GM12878 (cell line): ENCODE data around the gene C6orf62. TPM values are rescaled to one million over a fixed set of nuclear protein-coding genes. Genes with fewer than 3 reads are reported as not detected.

Experiments
- ATAC-seq: fragments of 200-7000 bp; cut with Tn5 transposase; 3 replicates; pipeline ENCODE4 v1.9.1; 2020; ENCODE audit warnings: mild to moderate bottlenecking, moderate library complexity
- BruUV-seq: library from RNA; stranded (reverse); fragments of 400-500 nt; replicated peaks from 2 replicates; lab custom pipeline; 2021; lab: Mats Ljungman, UMichigan
- CTCF ChIA-PET: fragments of 300-600 bp; sonication (Branson Sonifier 250); formaldehyde crosslinking; extraction: SDS; loops from one replicate; lab custom pipeline; 2021; ENCODE audit warnings: inconsistent platforms; lab: Yijun Ruan, JAX
- POLR2A ChIA-PET: fragments of 350-600 bp; formaldehyde crosslinking; extraction: SDS; loops from one replicate; lab custom pipeline; 2021; ENCODE audit warnings: inconsistent platforms; lab: Charles Lee
- RAD21 ChIA-PET: fragments of 300-600 bp; sonication (Branson Sonifier 250); formaldehyde crosslinking; loops from one replicate; lab custom pipeline; 2023; ENCODE audit warnings: antibody characterized with exemption; ENCODE audit not compliant: unreplicated experiment; lab: Charles Lee
- SMC1A ChIA-PET: fragments of 300-600 bp; sonication (Branson Sonifier 250); formaldehyde crosslinking; loops from one replicate; lab custom pipeline; 2023; ENCODE audit not compliant: unreplicated experiment, uncharacterized antibody; lab: Charles Lee
- DNase-seq: peaks from one replicate; pipeline ENCODE4 v3.0.0-alpha.2; 2011; ENCODE audit warnings: low read depth, low spot score
- FAIRE-seq: peaks from 3 replicates; lab custom pipeline; 2011; peaks lifted over from hg19 to GRCh38; lab: Jason Lieb, UNC
- H2AFZ ChIP-seq: 2 replicates; pipeline ENCODE4 v1.6.0; 2011; ENCODE audit warnings: low read depth, low read length, control low read depth; ENCODE audit not compliant: control insufficient read depth
- H3K27ac ChIP-seq: 2 replicates; pipeline ENCODE4 v1.5.1; 2011; ENCODE audit warnings: control low read depth; ENCODE audit not compliant: control insufficient read depth, insufficient read depth
- H3K27me3 ChIP-seq, 2 experiments: replicated peaks in 1 of 2; 2 replicates each; pipeline versions ENCODE4 v1.6.0 to v1.6.1; 2011; ENCODE audit warnings: low read length in 1 of 2; ENCODE audit not compliant: control insufficient read depth in 2 of 2, insufficient read depth in 2 of 2
- H3K36me3 ChIP-seq, 2 experiments: 2 replicates each; pipeline ENCODE4 v1.5.1; 2011; ENCODE audit warnings: low read length in 1 of 2; ENCODE audit not compliant: control insufficient read depth in 2 of 2, insufficient read depth in 2 of 2
- H3K4me1 ChIP-seq: 2 replicates; pipeline ENCODE4 v1.6.1; 2011; ENCODE audit warnings: mild to moderate bottlenecking, low read length, moderate library complexity, mixed read lengths; ENCODE audit not compliant: control insufficient read depth, insufficient read depth
- H3K4me2 ChIP-seq: 2 replicates; pipeline ENCODE4 v1.6.0; 2011; ENCODE audit warnings: control low read depth; ENCODE audit not compliant: control insufficient read depth, insufficient read depth
- H3K4me3 ChIP-seq: fragments of 200-600 bp; sonication (generic); 2 replicates; pipeline ENCODE4 v1.5.1; 2016
- H3K79me2 ChIP-seq: 2 replicates; pipeline ENCODE4 v1.6.0; 2011; ENCODE audit warnings: low read length; ENCODE audit not compliant: control insufficient read depth, insufficient read depth
- H3K9ac ChIP-seq: 2 replicates; pipeline ENCODE4 v1.8.0; 2011; ENCODE audit warnings: low read length, control low read depth, mixed read lengths; ENCODE audit not compliant: control insufficient read depth, insufficient read depth
- H3K9me3 ChIP-seq: replicated peaks from 3 replicates; pipeline ENCODE4 v1.5.1; 2011; ENCODE audit warnings: mild to moderate bottlenecking, low read length; ENCODE audit not compliant: control insufficient read depth, insufficient read depth
- H4K20me1 ChIP-seq: 2 replicates; pipeline ENCODE4 v1.6.0; 2011; ENCODE audit not compliant: control insufficient read depth, insufficient read depth
- BMI1 ChIP-seq: fragments of 450-650 bp; IDR thresholded peaks from 2 replicates; pipeline ENCODE4 v1.6.1; 2016; ENCODE audit warnings: mild to moderate bottlenecking, moderate library complexity, borderline replicate concordance
- CBX5 ChIP-seq: sonication (generic); IDR thresholded peaks from 2 replicates; pipeline ENCODE4 v1.6.1; 2016; ENCODE audit warnings: low read depth, moderate library complexity, mild to moderate bottlenecking, inconsistent platforms
- CEBPB ChIP-seq, 2 experiments: fragments of 150-350 bp in 1 of 2; IDR thresholded peaks; 2 replicates each; pipeline ENCODE4 v1.6.1; 2012 to 2014; ENCODE audit warnings: low read depth in 2 of 2, low read length in 2 of 2, borderline replicate concordance in 1 of 2, inconsistent platforms in 1 of 2
- CREB1 ChIP-seq: IDR thresholded peaks from 2 replicates; pipeline ENCODE4 v1.6.1; 2012; ENCODE audit warnings: low read depth, mild to moderate bottlenecking, inconsistent platforms
- FOXM1 ChIP-seq: IDR thresholded peaks from 2 replicates; pipeline ENCODE4 v1.6.1; 2012; ENCODE audit warnings: low read depth, mild to moderate bottlenecking, inconsistent platforms, low read length, moderate library complexity
- HDAC6 ChIP-seq: fragments of 200-600 bp; sonication (generic); IDR thresholded peaks from one replicate; pipeline ENCODE4 v1.8.0; 2017; ENCODE audit warnings: antibody characterized with exemption; ENCODE audit not compliant: unreplicated experiment
- JUNB ChIP-seq: IDR thresholded peaks from 2 replicates; pipeline ENCODE4 v1.6.1; 2016; ENCODE audit warnings: antibody characterized with exemption, mild to moderate bottlenecking
- JUND ChIP-seq: IDR thresholded peaks from 2 replicates; pipeline ENCODE4 v1.6.1; 2012; ENCODE audit warnings: low read depth, mild to moderate bottlenecking, low read length, improper control_type of control experiment, moderate library complexity
- MTA2 ChIP-seq: fragments of 450-650 bp; IDR thresholded peaks from 2 replicates; pipeline ENCODE4 v1.6.1; 2016; ENCODE audit warnings: low read depth, mild to moderate bottlenecking, moderate library complexity
- MYB ChIP-seq: fragments of 150-350 bp; IDR thresholded peaks from 2 replicates; pipeline ENCODE4 v1.6.1; 2014; ENCODE audit warnings: mild to moderate bottlenecking, low read depth, low read length, borderline replicate concordance
- MYC ChIP-seq: IDR thresholded peaks from 2 replicates; pipeline ENCODE4 v1.6.1; 2011; ENCODE audit warnings: mild to moderate bottlenecking, low read length, moderate library complexity, inconsistent platforms; ENCODE audit not compliant: insufficient read depth, insufficient replicate concordance, insufficient read length, severe bottlenecking
- NFYA ChIP-seq: IDR thresholded peaks from 2 replicates; pipeline ENCODE4 v1.6.1; 2011; ENCODE audit warnings: low read depth, mild to moderate bottlenecking, low read length, improper control_type of control experiment, borderline replicate concordance
- SIN3A ChIP-seq: IDR thresholded peaks from 2 replicates; pipeline ENCODE4 v1.6.1; 2012; ENCODE audit warnings: low read depth, low read length, improper control_type of control experiment
- SMAD5 ChIP-seq: IDR thresholded peaks from 2 replicates; pipeline ENCODE4 v1.6.1; 2016; ENCODE audit warnings: antibody characterized with exemption, low read depth
- SPI1 ChIP-seq: IDR thresholded peaks from 2 replicates; pipeline ENCODE4 v1.6.1; 2011; ENCODE audit warnings: low read depth, mild to moderate bottlenecking, low read length, moderate library complexity, borderline replicate concordance; ENCODE audit not compliant: insufficient read depth
- STAT3 ChIP-seq: IDR thresholded peaks from 2 replicates; pipeline ENCODE4 v1.6.1; 2011; ENCODE audit warnings: low read depth, low read length, improper control_type of control experiment
- ZNF24 ChIP-seq: fragments of 450-650 bp; IDR thresholded peaks from 2 replicates; pipeline ENCODE4 v1.6.1; 2017; ENCODE audit warnings: antibody characterized with exemption, mild to moderate bottlenecking
- WGBS: methylation state at CpG from one replicate; pipeline ENCODE4 v1.1.6; 2016; ENCODE audit warnings: low lambda C conversion rate; ENCODE audit not compliant: insufficient replicate concordance, insufficient coverage; ENCODE audit errors: missing lambda C conversion rate; 5-methylcytosine and 5-hydroxymethylcytosine counted together
- in situ Hi-C: fragments of 300-500 bp; cut with MboI; formaldehyde crosslinking; loops from 9 replicates; pipeline ENCODE4 v1.14.3; 2018; ENCODE audit warnings: mixed read lengths
- intact Hi-C: fragments of 100-400 bp; cut with micrococcal nuclease; formaldehyde crosslinking; loops from one replicate; pipeline ENCODE4 v1.14.2; 2022; ENCODE audit not compliant: unreplicated experiment
- polyA plus RNA-seq, 11 experiments: library from polyadenylated mRNA; depleted of rRNA in 4 of 11; unstranded in 6 of 11; stranded (reverse) in 5 of 11; fragments of >200 nt; fragmentation: Nextera tagmentation in 4 of 11; fragmentation: Illumina TruSeq in 1 of 11; extraction: Ambion mirVana in 4 of 11; extraction: Trizol in 1 of 11; gene quantifications; 1 replicate in 1 of 11; 2 replicates in 10 of 11; pipeline versions ENCODE4 v1.2.1 to v1.2.3, GENCODE V29; 2011 to 2016; ENCODE audit warnings: inconsistent platforms in 2 of 11, missing spikeins in 2 of 11, low read depth in 1 of 11
- total RNA-seq, 4 experiments: library from RNA; depleted of rRNA in 3 of 4; stranded (reverse); fragments of >200 nt in 3 of 4; fragmentation: Illumina TruSeq in 1 of 4; extraction: Trizol in 1 of 4; gene quantifications; 2 replicates each; pipeline versions ENCODE4 v1.2.1 to v1.2.3, GENCODE V29; 2013 to 2021
- TF ChIP-seq, protein P1 (sequence below), 3 experiments: IDR thresholded peaks in 2 of 3; conservative IDR thresholded peaks in 1 of 3; 2 replicates each; pipeline ENCODE4 v1.5.1; 2011; ENCODE audit warnings: low read depth in 3 of 3, low read length in 3 of 3, mild to moderate bottlenecking in 3 of 3, control low read depth in 2 of 3, moderate library complexity in 2 of 3, inconsistent platforms in 1 of 3, mixed read lengths in 1 of 3; ENCODE audit not compliant: control insufficient read depth in 2 of 3, insufficient read depth in 1 of 3; ENCODE audit errors: extremely low read depth in 1 of 3
- TF ChIP-seq, protein P2 (sequence below): fragments of 450-650 bp; formaldehyde crosslinking; IDR thresholded peaks from 2 replicates; pipeline ENCODE4 v1.4.0; 2020; ENCODE audit warnings: mild to moderate bottlenecking, moderate library complexity

C6orf62 gene
- total and polyA plus RNA-seq, 10 of the 15 experiments (the other 5 are each of a cell fraction or from before 2014, with no cell fraction given): 55.6 to 565 (median 126) TPM

DNA sequence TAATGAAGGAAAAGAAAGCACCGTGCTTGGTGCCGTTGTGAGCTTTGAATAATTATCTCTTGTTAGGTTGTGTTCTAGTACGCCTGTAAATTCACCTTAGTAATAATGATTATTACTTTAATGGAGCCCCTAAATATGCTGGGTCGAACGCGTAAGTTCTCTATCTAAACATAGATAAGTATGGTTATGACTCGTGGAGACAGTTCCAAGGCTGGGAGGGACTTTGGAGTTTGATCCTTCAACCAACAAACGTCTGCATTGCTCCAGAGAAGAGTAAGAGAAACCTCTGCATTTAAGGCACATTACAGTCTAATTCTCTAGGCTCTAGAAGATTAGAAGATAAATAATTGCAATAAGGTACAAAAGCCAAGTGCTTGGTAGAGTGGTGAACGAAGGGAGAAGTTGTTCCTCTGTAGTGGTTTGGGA lies 51.6 kb downstream of the C6orf62 start:
- FAIRE-seq (no peak), ATAC-seq (peak; percentile 3), DNase-seq (no peak)
- peak overlapping the region; percentile 94 for H3K4me3 ChIP-seq
- peaks cover 0 to 12% of the 10 kb centered on the region in 2 experiments; a peak in 2 of 4 replicates for H3K36me3 ChIP-seq
- peaks cover 10% of the 10 kb centered on the region for H3K4me1 ChIP-seq
- no TSS peak for BruUV-seq
- H3K9ac ChIP-seq: peak overlapping the region; percentile 89
- ChIA-PET CTCF (interaction anchor here (0.8 to 1.6 kb wide), 6 partner anchors 54 to 172 kb away, joined by 3 to 6 read pairs (median 4); partner anchors contain the start of gene ALDH5A1), RAD21 (interaction anchor here (1.0 to 1.1 kb wide), 2 partner anchors 22 to 143 kb away, joined by 3 to 4 read pairs; no protein-coding TSS in a partner anchor), POLR2A (interaction anchor here (0.6 to 1.6 kb wide), 5 partner anchors 41 to 172 kb away, joined by 3 to 6 read pairs (median 3); partner anchors contain the start of gene ALDH5A1), SMC1A (interaction anchor here (0.9 to 1.2 kb wide), 5 partner anchors 22 to 142 kb away, joined by 3 to 4 read pairs (median 3); partner anchors contain the start of gene KIAA0319)
- intact Hi-C loops: loop anchor here (2.0 kb wide), 1 partner anchor 53 kb away; no protein-coding TSS in a partner anchor
- in situ Hi-C loops: no loop called here
- H3K27ac ChIP-seq: peak overlapping the region; percentile 89
- 11% methylated on average over 9 of the region's 9 CpGs for WGBS
- peaks cover 39% of the 10 kb centered on the region for H3K79me2 ChIP-seq
- no peaks in the 10 kb centered on the region for H4K20me1 ChIP-seq
- peak overlapping the region; percentile 98 for H2AFZ ChIP-seq
- H3K4me2 ChIP-seq: peak overlapping the region; percentile 90
- no peaks in the 10 kb centered on the region for H3K27me3 ChIP-seq
- H3K9me3 ChIP-seq: peaks cover 1% of the 10 kb centered on the region; the same call in 1 of the 3 replicates
- TF ChIP-seq BMI1 (no peak), CEBPB (IDR thresholded peaks at IDR 0.05; ENCODE audit: borderline replicate concordance in 1 of 2, low read depth in 2 of 2, low read length in 2 of 2) (no peak), MTA2 (no peak), JUND (no peak), STAT3 (no peak), CBX5 (0 out of 2 replicates have a peak, but pooled peaks have one; percentile 0), SMAD5 (no peak), FOXM1 (no peak), JUNB (peak; percentile 46), ZNF24 (no peak), NFYA (no peak), HDAC6 (peak; percentile 13), MYB (no peak), MYC (no peak), SIN3A (no peak), CREB1 (no peak), SPI1 (no peak)
- TF ChIP-seq, protein P1, sequence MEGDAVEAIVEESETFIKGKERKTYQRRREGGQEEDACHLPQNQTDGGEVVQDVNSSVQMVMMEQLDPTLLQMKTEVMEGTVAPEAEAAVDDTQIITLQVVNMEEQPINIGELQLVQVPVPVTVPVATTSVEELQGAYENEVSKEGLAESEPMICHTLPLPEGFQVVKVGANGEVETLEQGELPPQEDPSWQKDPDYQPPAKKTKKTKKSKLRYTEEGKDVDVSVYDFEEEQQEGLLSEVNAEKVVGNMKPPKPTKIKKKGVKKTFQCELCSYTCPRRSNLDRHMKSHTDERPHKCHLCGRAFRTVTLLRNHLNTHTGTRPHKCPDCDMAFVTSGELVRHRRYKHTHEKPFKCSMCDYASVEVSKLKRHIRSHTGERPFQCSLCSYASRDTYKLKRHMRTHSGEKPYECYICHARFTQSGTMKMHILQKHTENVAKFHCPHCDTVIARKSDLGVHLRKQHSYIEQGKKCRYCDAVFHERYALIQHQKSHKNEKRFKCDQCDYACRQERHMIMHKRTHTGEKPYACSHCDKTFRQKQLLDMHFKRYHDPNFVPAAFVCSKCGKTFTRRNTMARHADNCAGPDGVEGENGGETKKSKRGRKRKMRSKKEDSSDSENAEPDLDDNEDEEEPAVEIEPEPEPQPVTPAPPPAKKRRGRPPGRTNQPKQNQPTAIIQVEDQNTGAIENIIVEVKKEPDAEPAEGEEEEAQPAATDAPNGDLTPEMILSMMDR (IDR thresholded peaks at IDR 0.05 in 2 of 3, conservative IDR thresholded peaks at IDR 0.05 in 1 of 3; ENCODE audit: control insufficient read depth in 2 of 3, extremely low read depth in 1 of 3, insufficient read depth in 1 of 3, low read depth in 3 of 3, low read length in 3 of 3): no peak
- TF ChIP-seq, protein P2, sequence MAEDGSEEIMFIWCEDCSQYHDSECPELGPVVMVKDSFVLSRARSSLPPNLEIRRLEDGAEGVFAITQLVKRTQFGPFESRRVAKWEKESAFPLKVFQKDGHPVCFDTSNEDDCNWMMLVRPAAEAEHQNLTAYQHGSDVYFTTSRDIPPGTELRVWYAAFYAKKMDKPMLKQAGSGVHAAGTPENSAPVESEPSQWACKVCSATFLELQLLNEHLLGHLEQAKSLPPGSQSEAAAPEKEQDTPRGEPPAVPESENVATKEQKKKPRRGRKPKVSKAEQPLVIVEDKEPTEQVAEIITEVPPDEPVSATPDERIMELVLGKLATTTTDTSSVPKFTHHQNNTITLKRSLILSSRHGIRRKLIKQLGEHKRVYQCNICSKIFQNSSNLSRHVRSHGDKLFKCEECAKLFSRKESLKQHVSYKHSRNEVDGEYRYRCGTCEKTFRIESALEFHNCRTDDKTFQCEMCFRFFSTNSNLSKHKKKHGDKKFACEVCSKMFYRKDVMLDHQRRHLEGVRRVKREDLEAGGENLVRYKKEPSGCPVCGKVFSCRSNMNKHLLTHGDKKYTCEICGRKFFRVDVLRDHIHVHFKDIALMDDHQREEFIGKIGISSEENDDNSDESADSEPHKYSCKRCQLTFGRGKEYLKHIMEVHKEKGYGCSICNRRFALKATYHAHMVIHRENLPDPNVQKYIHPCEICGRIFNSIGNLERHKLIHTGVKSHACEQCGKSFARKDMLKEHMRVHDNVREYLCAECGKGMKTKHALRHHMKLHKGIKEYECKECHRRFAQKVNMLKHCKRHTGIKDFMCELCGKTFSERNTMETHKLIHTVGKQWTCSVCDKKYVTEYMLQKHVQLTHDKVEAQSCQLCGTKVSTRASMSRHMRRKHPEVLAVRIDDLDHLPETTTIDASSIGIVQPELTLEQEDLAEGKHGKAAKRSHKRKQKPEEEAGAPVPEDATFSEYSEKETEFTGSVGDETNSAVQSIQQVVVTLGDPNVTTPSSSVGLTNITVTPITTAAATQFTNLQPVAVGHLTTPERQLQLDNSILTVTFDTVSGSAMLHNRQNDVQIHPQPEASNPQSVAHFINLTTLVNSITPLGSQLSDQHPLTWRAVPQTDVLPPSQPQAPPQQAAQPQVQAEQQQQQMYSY (CRISPR knock-in tag): no peak
